B cell (primary cell): Measurements from ENCODE around the gene XRCC6. TPM values are rescaled to one million over a fixed set of nuclear protein-coding genes. Genes with fewer than 3 reads are reported as not detected.

Experiments
- ATAC-seq: fragments of 200-7000 bp; cut with Tn5 transposase; one replicate; pipeline ENCODE4 v1.10.0; 2021; ENCODE audit warnings: low read depth, mild to moderate bottlenecking, moderate number of reproducible peaks, moderate library complexity
- CTCF ChIA-PET: fragments of 350-600 bp; sonication (Branson Sonifier 250); formaldehyde crosslinking; loops from one replicate; lab custom pipeline; 2021; ENCODE audit warnings: antibody characterized with exemption, inconsistent platforms; lab: Charles Lee
- POLR2A ChIA-PET: fragments of 350-600 bp; sonication (Branson Sonifier 250); formaldehyde crosslinking; loops from one replicate; lab custom pipeline; 2021; ENCODE audit warnings: antibody characterized with exemption; lab: Charles Lee
- DNase-seq: peaks from one replicate; pipeline ENCODE4 v3.0.0; 2013
- H2AFZ ChIP-seq: 2 replicates; pipeline ENCODE4 v1.6.1; 2012; ENCODE audit warnings: mild to moderate bottlenecking, low read depth, low read length; ENCODE audit not compliant: insufficient read depth, poor library complexity, severe bottlenecking
- H3K27ac ChIP-seq, 2 donors: 1 replicate in 1 of 2; 2 replicates in 1 of 2; pipeline ENCODE4 v1.5.1; 2012 to 2013; ENCODE audit warnings: low read length in 2 of 2, mild to moderate bottlenecking in 2 of 2, moderate library complexity in 1 of 2
- H3K27me3 ChIP-seq, 4 experiments: fragments of 200-600 bp in 1 of 4; sonication (generic) in 1 of 4; replicated peaks in 1 of 4; 1 replicate in 2 of 4; 2 replicates in 2 of 4; pipeline versions ENCODE4 v1.6.1 to v1.7.0; 2013 to 2016; ENCODE audit warnings: low read length in 3 of 4, mild to moderate bottlenecking in 2 of 4, mixed read lengths in 1 of 4, moderate library complexity in 1 of 4; ENCODE audit not compliant: insufficient read depth in 4 of 4, control insufficient read depth in 3 of 4; ENCODE audit errors: control extremely low read depth in 1 of 4
- H3K36me3 ChIP-seq, 2 experiments: replicated peaks in 1 of 2; 1 replicate in 1 of 2; 2 replicates in 1 of 2; pipeline versions ENCODE4 v1.6.1 to v1.7.1; 2013; ENCODE audit warnings: low read length in 1 of 2; ENCODE audit not compliant: insufficient read depth in 2 of 2, control insufficient read depth in 1 of 2; ENCODE audit errors: control extremely low read depth in 1 of 2, extremely low read depth in 1 of 2
- H3K4me1 ChIP-seq, 2 donors: fragments of 200-600 bp in 1 of 2; sonication (generic) in 1 of 2; 1 replicate in 1 of 2; 2 replicates in 1 of 2; pipeline versions ENCODE4 v1.5.1 to v1.6.1; 2013 to 2017; ENCODE audit warnings: low read length in 2 of 2; ENCODE audit not compliant: control insufficient read depth in 2 of 2, insufficient read depth in 2 of 2
- H3K4me2 ChIP-seq: replicated peaks from 2 replicates; pipeline ENCODE3; 2012; ENCODE audit warnings: mild to moderate bottlenecking, low read depth, low read length; ENCODE audit not compliant: poor library complexity, severe bottlenecking
- H3K4me3 ChIP-seq, 5 experiments: fragments of 200-600 bp in 1 of 5; sonication (generic) in 1 of 5; 1 replicate in 3 of 5; 2 replicates in 2 of 5; pipeline versions ENCODE4 v1.5.1 to v1.7.0; 2011 to 2016; ENCODE audit warnings: low read length in 4 of 5, mild to moderate bottlenecking in 4 of 5, low read depth in 2 of 5, control low read depth in 1 of 5, moderate library complexity in 1 of 5; ENCODE audit not compliant: insufficient read depth in 1 of 5; ENCODE audit errors: control extremely low read depth in 1 of 5, extremely low read depth in 1 of 5
- H3K79me2 ChIP-seq: fragments of 200-600 bp; sonication (generic); one replicate; pipeline ENCODE4 v1.6.0; 2016; ENCODE audit warnings: low read length; ENCODE audit not compliant: control insufficient read depth, insufficient read depth
- H3K9ac ChIP-seq: fragments of 200-600 bp; sonication (generic); 2 replicates; pipeline ENCODE4 v1.6.1; 2017; ENCODE audit warnings: mild to moderate bottlenecking, low read length, moderate library complexity
- H3K9me3 ChIP-seq, 3 donors: one replicate each; pipeline versions ENCODE4 v1.6.1 to v1.7.1; 2013; ENCODE audit warnings: low read length in 2 of 3; ENCODE audit not compliant: control insufficient read depth in 2 of 3, insufficient read depth in 1 of 3; ENCODE audit errors: control extremely low read depth in 1 of 3
- H4K20me1 ChIP-seq: 2 replicates; pipeline ENCODE4 v1.6.0; 2012; ENCODE audit warnings: mild to moderate bottlenecking, low read length; ENCODE audit not compliant: insufficient read depth, control insufficient read depth, poor library complexity, severe bottlenecking
- H3K27ac Mint-ChIP-seq: one replicate; pipeline ENCODE4 v1.8.0; 2021; ENCODE audit warnings: mixed read lengths
- H3K27me3 Mint-ChIP-seq: one replicate; pipeline ENCODE4 v1.8.0; 2021; ENCODE audit warnings: mixed read lengths
- H3K4me1 Mint-ChIP-seq: one replicate; pipeline ENCODE4 v1.8.0; 2021; ENCODE audit warnings: mixed read lengths
- H3K4me3 Mint-ChIP-seq: one replicate; pipeline ENCODE4 v1.8.0; 2021; ENCODE audit warnings: mixed read lengths
- H3K9me3 Mint-ChIP-seq: one replicate; pipeline ENCODE4 v1.8.0; 2022; ENCODE audit warnings: mixed read lengths; ENCODE audit not compliant: insufficient read depth
- EZH2 ChIP-seq: IDR thresholded peaks from 2 replicates; pipeline ENCODE4 v1.6.1; 2012; ENCODE audit warnings: borderline replicate concordance, low read depth, mild to moderate bottlenecking, moderate library complexity, low read length; ENCODE audit not compliant: insufficient read depth, poor library complexity, severe bottlenecking
- WGBS: methylation state at CpG from one replicate; pipeline ENCODE4 v1.1.5; 2013; ENCODE audit warnings: missing lambda C conversion rate; ENCODE audit not compliant: insufficient coverage; 5-methylcytosine and 5-hydroxymethylcytosine counted together
- intact Hi-C: fragments of 100-400 bp; cut with micrococcal nuclease; formaldehyde crosslinking; loops from one replicate; pipeline ENCODE4 v1.10.0; 2022
- polyA plus RNA-seq: library from polyadenylated mRNA; depleted of rRNA; stranded (reverse); fragments of >200 nt; gene quantifications from 2 replicates; pipeline ENCODE4 v1.2.3, GENCODE V29; 2012
- total RNA-seq, 2 donors: library from RNA; stranded (reverse); fragments of 120-200 nt in 1 of 2; gene quantifications; 1 replicate in 1 of 2; 2 replicates in 1 of 2; pipeline versions ENCODE4 v1.2.3 to v1.2.4, GENCODE V29; 2013 to 2022
- TF ChIP-seq, protein P1 (sequence below): fragments of 200-600 bp; IDR thresholded peaks from one replicate; pipeline ENCODE4 v1.8.0; 2022; ENCODE audit warnings: antibody characterized with exemption, mild to moderate bottlenecking

Gene XRCC6
- total and polyA plus RNA-seq, 2 donors (not counting 1 experiment from before 2014, with no cell fraction given), result 55.4 to 180 TPM

DNA sequence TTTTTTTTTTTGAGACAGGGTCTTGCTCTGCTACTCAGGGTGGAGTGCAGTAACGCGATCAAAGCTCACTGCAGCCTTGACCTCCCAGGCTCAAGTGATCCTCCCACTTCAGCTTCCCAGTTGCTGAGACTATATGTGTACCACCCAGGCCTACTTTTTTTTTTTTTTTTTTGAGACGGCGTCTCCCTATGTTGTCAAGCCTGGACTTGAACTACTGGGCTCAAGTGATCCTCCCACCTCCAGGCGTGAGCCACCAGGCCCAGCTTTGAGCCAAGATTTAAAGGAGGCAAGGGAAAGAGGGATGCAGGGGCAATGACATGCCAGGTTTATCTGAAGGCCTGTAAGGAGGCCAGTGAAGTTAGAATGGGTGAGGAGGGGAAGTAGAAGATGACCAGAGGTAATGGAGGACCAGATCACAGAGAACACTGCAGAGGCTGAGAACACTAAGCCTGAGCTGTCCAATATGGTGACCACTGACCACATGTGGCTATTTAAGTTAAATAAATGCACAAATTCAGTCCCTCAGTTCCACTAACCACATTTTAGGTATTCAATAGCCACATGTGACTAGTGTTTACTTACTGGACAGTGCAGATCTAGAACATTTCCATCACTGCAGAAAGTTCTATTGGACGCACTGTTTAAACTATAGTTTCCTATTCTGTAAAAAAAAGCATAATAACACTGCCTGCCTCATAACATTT is 8.3 kb upstream of the XRCC6 start:
- 100% methylated on average over 4 of the region's 6 CpGs for WGBS
- intact Hi-C loops, result no loop called here
- ChIA-PET POLR2A (interaction anchor here (0.6 to 0.7 kb wide), 2 partner anchors 24 to 237 kb away, joined by 3 to 5 read pairs; no protein-coding TSS in a partner anchor), CTCF (interaction anchor here (0.7 kb wide), 2 partner anchors 10 to 103 kb away, joined by 3 to 4 read pairs; no protein-coding TSS in a partner anchor)
- Mint-ChIP-seq H3K4me1 (peaks cover 3% of the 10 kb centered on the region), H3K9me3 (no peaks in the 10 kb centered on the region), H3K27ac (no peak overlapping the region), H3K4me3 (no peak overlapping the region), H3K27me3 (no peaks in the 10 kb centered on the region)
- no peak for DNase-seq
- no peak overlapping the region for H3K4me3 ChIP-seq
- no peaks in the 10 kb centered on the region for H3K9me3 ChIP-seq
- no peak for TF ChIP-seq EZH2
- TF ChIP-seq, protein P1, sequence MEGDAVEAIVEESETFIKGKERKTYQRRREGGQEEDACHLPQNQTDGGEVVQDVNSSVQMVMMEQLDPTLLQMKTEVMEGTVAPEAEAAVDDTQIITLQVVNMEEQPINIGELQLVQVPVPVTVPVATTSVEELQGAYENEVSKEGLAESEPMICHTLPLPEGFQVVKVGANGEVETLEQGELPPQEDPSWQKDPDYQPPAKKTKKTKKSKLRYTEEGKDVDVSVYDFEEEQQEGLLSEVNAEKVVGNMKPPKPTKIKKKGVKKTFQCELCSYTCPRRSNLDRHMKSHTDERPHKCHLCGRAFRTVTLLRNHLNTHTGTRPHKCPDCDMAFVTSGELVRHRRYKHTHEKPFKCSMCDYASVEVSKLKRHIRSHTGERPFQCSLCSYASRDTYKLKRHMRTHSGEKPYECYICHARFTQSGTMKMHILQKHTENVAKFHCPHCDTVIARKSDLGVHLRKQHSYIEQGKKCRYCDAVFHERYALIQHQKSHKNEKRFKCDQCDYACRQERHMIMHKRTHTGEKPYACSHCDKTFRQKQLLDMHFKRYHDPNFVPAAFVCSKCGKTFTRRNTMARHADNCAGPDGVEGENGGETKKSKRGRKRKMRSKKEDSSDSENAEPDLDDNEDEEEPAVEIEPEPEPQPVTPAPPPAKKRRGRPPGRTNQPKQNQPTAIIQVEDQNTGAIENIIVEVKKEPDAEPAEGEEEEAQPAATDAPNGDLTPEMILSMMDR, result no peak
- no peak overlapping the region for H3K27ac ChIP-seq
- H4K20me1 ChIP-seq, result peaks cover 9% of the 10 kb centered on the region
- ATAC-seq, result no peak
- peaks cover 0 to 2% of the 10 kb centered on the region in 2 experiments for H3K36me3 ChIP-seq
- H3K4me1 ChIP-seq, result no peaks in the 10 kb centered on the region
- no peak overlapping the region for H2AFZ ChIP-seq
- H3K79me2 ChIP-seq, result peaks cover 43% of the 10 kb centered on the region
- no peak overlapping the region for H3K4me2 ChIP-seq
- no peak overlapping the region for H3K9ac ChIP-seq
- no peaks in the 10 kb centered on the region for H3K27me3 ChIP-seq

DNA sequence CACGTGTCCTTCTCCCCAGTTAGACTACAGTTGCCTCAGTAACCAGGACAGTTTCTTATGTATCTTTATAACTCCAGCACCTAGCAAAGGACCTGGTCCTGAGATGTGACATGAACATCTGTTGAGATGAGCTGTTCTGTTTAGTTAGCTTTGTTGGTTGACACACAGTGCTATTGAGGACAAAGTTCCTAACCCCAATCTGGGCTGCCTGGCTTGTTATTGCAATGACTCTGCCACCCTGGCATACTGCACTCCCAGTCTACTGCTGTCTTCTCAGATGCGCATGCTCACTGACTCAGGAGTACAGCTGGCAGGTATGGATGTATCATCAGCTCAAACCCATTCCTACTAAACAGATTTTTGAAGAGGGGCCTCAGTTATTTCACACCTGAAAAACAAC is 7.6 kb upstream of the XRCC6 start:
- no peaks in the 10 kb centered on the region for H3K4me1 ChIP-seq
- no peaks in the 10 kb centered on the region for H3K27me3 ChIP-seq
- no peak overlapping the region for H3K27ac ChIP-seq
- CTCF ChIA-PET, result no interaction called here
- POLR2A ChIA-PET, result no interaction called here
- no peaks in the 10 kb centered on the region for H3K9me3 ChIP-seq
- no peak for TF ChIP-seq EZH2
- TF ChIP-seq, protein P1, result no peak
- H3K4me3 ChIP-seq, result no peak overlapping the region
- DNase-seq (no peak), ATAC-seq (no peak)
- WGBS, result 100% methylated on average over 1 of the region's 2 CpGs
- H3K4me1 Mint-ChIP-seq, result peaks cover 5% of the 10 kb centered on the region
- no peak overlapping the region for H3K4me2 ChIP-seq
- H3K9ac ChIP-seq, result no peak overlapping the region
- no peaks in the 10 kb centered on the region for H3K27me3 Mint-ChIP-seq
- peaks cover 2% of the 10 kb centered on the region for H4K20me1 ChIP-seq
- H3K9me3 Mint-ChIP-seq, result no peaks in the 10 kb centered on the region
- intact Hi-C loops, result no loop called here
- H3K36me3 ChIP-seq, result peaks cover 0 to 2% of the 10 kb centered on the region in 2 experiments
- H3K79me2 ChIP-seq, result peaks cover 46% of the 10 kb centered on the region
- no peak overlapping the region for H2AFZ ChIP-seq
- H3K4me3 Mint-ChIP-seq, result no peak overlapping the region
- H3K27ac Mint-ChIP-seq, result no peak overlapping the region
